ENCODE results near the gene CHMP2A. TPM values are rescaled to one million over a fixed set of nuclear protein-coding genes. Genes with fewer than 3 reads are reported as not detected.

The CHMP2A gene
- total RNA-seq, 1 donor from 2014 or later: 124 TPM

DNA sequence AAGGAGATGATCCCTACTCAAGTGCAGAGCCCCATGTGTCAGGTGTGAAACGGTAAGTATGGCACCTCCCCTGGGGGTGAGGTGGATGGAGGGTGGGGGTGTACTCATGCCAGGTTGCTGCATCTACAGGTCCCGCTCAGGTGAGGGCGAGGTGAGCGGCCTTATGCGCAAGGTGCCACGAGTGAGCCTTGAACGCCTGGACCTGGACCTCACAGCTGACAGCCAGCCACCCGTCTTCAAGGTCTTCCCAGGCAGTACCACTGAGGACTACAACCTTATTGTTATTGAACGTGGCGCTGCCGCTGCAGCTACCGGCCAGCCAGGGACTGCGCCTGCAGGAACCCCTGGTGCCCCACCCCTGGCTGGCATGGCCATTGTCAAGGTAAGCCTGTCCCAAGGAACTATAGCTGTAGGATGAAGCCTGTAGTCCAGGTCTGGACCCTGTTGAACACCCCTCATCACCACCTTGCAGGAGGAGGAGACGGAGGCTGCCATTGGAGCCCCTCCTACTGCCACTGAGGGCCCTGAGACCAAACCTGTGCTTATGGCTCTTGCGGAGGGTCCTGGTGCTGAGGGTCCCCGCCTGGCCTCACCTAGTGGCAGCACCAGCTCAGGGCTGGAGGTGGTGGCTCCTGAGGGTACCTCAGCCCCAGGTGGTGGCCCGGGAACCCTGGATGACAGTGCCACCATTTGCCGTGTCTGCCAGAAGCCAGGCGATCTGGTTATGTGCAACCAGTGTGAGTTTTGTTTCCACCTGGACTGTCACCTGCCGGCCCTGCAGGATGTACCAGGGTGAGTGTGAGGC, 5.8 kb downstream of the CHMP2A start:
- Histone ChIP-seq H3K4me1 (peaks cover 47% of the 10 kb centered on the region), H3K9me3 (replicated peaks) (no peaks in the 10 kb centered on the region), H3K27me3 (ENCODE audit: low read depth) (no peaks in the 10 kb centered on the region), H3K4me3 (no peak overlapping the region), H3K36me3 (peaks cover 83% of the 10 kb centered on the region), H3K27ac (replicated peaks) (no peak overlapping the region)
- TF ChIP-seq, protein P1, sequence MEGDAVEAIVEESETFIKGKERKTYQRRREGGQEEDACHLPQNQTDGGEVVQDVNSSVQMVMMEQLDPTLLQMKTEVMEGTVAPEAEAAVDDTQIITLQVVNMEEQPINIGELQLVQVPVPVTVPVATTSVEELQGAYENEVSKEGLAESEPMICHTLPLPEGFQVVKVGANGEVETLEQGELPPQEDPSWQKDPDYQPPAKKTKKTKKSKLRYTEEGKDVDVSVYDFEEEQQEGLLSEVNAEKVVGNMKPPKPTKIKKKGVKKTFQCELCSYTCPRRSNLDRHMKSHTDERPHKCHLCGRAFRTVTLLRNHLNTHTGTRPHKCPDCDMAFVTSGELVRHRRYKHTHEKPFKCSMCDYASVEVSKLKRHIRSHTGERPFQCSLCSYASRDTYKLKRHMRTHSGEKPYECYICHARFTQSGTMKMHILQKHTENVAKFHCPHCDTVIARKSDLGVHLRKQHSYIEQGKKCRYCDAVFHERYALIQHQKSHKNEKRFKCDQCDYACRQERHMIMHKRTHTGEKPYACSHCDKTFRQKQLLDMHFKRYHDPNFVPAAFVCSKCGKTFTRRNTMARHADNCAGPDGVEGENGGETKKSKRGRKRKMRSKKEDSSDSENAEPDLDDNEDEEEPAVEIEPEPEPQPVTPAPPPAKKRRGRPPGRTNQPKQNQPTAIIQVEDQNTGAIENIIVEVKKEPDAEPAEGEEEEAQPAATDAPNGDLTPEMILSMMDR (IDR thresholded peaks at IDR 0.05; ENCODE audit: borderline replicate concordance): no peak
- intact Hi-C loops (cut with micrococcal nuclease): no loop called here
- no peak for DNase-seq

DNA sequence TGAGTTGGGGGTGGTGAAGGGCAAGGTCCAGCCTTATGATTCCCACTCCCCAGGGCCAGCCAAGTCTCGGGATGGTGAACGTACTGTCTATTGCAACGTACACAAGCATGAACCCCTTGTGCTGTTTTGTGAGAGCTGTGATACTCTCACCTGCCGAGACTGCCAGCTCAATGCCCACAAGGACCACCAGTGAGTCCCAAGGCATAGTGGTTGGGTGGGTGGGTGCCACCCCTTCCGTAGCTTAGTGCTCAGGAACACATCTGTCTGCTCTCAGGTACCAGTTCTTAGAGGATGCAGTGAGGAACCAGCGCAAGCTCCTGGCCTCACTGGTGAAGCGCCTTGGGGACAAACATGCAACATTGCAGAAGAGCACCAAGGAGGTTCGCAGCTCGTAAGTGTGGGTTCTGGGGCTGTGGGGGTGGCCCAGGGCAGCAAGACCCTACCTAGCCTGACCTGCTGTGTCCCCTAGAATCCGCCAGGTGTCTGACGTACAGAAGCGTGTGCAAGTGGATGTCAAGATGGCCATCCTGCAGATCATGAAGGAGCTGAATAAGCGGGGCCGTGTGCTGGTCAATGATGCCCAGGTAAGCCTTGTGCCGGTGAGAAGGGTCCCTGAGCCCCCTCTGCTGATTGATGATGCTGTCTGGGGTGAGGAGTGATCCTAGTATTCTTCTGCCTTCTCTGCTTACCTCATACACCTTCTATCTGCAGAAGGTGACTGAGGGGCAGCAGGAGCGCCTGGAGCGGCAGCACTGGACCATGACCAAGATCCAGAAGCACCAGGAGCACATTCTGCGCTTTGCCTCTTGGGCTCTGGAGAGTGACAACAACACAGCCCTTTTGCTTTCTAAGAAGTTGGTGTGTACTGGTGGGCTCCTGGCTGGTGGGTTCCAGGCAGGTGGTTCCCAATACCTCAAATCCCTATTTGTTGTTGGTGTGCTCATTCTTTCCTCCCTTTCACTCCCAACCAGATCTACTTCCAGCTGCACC, 7.3 kb downstream of the CHMP2A start:
- Histone ChIP-seq H3K27ac (replicated peaks) (no peak overlapping the region), H3K27me3 (ENCODE audit: low read depth) (no peaks in the 10 kb centered on the region), H3K9me3 (replicated peaks) (no peaks in the 10 kb centered on the region), H3K36me3 (peaks cover 71% of the 10 kb centered on the region), H3K4me3 (no peak overlapping the region), H3K4me1 (peaks cover 40% of the 10 kb centered on the region)
- TF ChIP-seq, protein P1 (IDR thresholded peaks at IDR 0.05; ENCODE audit: borderline replicate concordance): no peak
- no peak for DNase-seq
- intact Hi-C loops (cut with micrococcal nuclease): no loop called here

DNA sequence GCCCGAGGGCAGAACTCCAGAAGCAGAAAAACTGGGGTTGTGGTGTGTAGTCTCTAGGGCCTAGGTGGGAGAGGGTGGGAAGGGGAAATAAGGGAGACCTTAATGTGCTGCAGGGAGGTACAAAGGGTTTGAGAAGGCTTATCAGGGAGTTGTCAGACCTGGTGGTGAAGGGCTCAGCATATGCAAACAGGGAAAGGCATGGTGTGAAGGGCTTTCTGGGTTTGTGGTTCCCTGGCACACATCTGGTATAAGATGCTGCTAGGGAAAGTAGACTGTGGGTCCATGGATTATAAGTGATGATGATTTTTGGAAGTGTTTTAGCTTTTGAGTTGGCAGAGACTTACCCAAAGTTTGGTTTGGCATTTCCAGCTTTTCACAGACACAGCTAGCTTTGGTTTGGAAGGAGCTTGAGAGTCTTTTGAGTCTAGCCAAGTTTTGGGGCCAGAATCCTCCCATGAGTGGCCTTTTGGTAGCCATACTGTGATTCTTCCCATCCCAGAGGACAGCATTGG, 8.8 kb downstream of the CHMP2A start:
- intact Hi-C loops (cut with micrococcal nuclease): no loop called here
- H3K36me3 ChIP-seq: peaks cover 55% of the 10 kb centered on the region
- H3K27me3 ChIP-seq (ENCODE audit: low read depth): no peaks in the 10 kb centered on the region
- TF ChIP-seq, protein P1 (IDR thresholded peaks at IDR 0.05; ENCODE audit: borderline replicate concordance): no peak
- H3K4me1 ChIP-seq: peaks cover 37% of the 10 kb centered on the region
- H3K4me3 ChIP-seq: peak overlapping the region; percentile 81
- H3K9me3 ChIP-seq (replicated peaks): no peaks in the 10 kb centered on the region
- DNase-seq: no peak
- peak overlapping the region; percentile 97 for H3K27ac ChIP-seq (replicated peaks)

DNA sequence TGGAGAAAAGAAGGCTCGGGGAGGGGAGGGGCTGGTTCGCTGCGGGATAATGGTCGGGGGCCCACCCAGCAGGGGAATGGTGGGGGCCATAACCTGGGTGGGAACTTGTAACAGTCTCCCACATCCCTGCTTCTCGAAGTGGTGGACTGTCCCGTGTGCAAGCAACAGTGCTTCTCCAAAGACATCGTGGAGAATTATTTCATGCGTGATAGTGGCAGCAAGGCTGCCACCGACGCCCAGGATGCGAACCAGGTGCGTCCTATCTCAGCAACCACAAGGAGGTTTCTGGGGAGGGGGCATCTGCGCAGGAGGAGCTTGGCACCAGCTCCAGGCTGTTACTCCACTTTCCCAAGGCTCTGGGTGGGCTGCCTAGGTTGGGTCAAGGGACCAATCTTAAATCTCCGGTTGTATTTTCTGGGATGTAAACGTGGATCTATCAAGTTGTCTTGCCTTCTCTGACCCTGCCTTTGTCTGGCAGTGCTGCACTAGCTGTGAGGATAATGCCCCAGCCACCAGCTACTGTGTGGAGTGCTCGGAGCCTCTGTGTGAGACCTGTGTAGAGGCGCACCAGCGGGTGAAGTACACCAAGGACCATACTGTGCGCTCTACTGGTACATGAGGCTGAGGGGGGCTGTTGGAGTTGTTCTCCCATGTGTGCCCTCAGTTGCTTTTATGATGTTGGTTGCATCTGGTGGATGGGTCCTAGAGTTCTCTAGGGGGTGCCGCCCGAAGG, 9.5 kb downstream of the CHMP2A start:
- peaks cover 37% of the 10 kb centered on the region for H3K4me1 ChIP-seq
- no peaks in the 10 kb centered on the region for H3K27me3 ChIP-seq (ENCODE audit: low read depth)
- peaks cover 49% of the 10 kb centered on the region for H3K36me3 ChIP-seq
- no peaks in the 10 kb centered on the region for H3K9me3 ChIP-seq (replicated peaks)
- TF ChIP-seq, protein P1 (IDR thresholded peaks at IDR 0.05; ENCODE audit: borderline replicate concordance): no peak
- intact Hi-C loops (cut with micrococcal nuclease): no loop called here
- no peak for DNase-seq
- H3K27ac ChIP-seq (replicated peaks): peak overlapping the region; percentile 97
- peak overlapping the region; percentile 81 for H3K4me3 ChIP-seq
